GM18507 (cell line): Measurements from ENCODE around the gene CFAP100.

Experiments
- DNase-seq: peaks from one replicate; pipeline ENCODE4 v3.0.0; 2011; ENCODE audit warnings: low read depth; ENCODE audit not compliant: insufficient read length; ENCODE audit errors: extremely low spot score
- FAIRE-seq: peaks from 2 replicates; lab custom pipeline; 2011; peaks lifted over from hg19 to GRCh38; lab: Jason Lieb, UNC

Gene CFAP100

DNA sequence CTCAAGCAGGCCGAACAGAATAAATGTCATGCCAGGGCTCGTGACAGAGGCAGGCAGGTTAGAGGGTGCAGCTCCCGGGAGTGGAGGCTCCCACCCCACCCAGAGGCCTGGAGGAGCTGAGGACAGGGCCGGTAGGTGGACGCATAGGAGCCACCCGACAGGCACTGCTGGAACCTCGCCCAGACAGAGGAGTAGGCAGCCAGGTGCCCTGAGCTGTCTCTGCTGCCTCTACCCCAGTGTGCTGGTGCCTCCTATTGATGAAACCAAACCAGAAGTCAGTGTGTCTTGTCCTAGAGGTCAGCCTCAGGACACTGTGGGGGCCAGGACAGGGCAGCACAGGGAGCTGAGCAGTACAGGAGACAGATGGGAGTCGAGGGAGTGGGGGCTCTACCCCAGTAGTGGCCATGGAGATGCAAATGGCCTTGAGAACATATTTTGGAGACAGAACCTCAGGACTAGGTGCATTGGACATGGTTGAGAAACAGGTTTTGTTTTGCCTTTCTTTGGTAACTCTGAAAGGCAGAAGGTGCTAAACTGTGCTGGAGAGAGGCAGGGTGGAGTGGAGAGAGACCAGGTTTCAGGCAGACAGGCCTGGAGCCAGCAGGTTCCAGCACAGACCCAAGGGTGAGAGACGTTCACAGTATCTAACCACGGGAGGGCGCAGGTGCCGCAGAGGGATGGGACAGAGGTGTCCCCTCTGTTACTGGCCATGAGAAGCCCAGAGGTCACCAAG, 22.1 kb upstream of the CFAP100 start:
- FAIRE-seq (no peak), DNase-seq (no peak)

DNA sequence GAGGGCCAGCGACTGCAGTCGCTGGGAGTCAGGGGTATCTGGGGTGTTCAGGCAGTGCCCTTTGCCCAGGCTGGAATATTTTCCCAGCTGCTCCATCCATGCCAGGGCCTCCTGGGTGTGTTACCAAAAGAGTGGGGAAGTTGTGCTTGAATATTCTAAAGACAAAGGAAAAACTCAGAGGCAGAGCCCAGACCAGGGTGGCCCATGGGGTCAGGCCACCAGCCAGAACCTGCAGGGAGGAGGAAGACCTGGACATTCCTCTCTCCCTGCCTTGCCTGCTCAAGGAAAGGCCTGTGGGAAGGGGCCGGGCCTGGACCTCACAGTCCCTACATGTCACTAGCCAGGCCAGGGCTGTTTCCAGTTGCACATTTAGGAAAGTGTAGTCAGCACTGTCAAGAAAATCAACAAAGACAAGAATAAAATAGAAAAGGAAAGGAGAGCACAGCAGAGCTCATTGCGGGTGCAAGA, 21.5 kb upstream of the CFAP100 start:
- FAIRE-seq: no peak

GRCh38 chr3:126373682-126374601, 20.8 kb upstream of the CFAP100 start:
- DNase-seq: no peak
- no peak for FAIRE-seq

More for the DNA sequence above, 21.5 kb upstream of the CFAP100 start:
- no peak for DNase-seq

- FAIRE-seq: no peak
- no peak for DNase-seq
Measured at GRCh38 chr3:126375835-126376331, 18.8 kb upstream of the CFAP100 start.

GRCh38 chr3:126376444-126376843, 18.3 kb upstream of the CFAP100 start:
- DNase-seq (no peak), FAIRE-seq (no peak)

- DNase-seq: no peak
- FAIRE-seq: no peak
Measured at GRCh38 chr3:126377211-126377610, 17.5 kb upstream of the CFAP100 start.

DNA sequence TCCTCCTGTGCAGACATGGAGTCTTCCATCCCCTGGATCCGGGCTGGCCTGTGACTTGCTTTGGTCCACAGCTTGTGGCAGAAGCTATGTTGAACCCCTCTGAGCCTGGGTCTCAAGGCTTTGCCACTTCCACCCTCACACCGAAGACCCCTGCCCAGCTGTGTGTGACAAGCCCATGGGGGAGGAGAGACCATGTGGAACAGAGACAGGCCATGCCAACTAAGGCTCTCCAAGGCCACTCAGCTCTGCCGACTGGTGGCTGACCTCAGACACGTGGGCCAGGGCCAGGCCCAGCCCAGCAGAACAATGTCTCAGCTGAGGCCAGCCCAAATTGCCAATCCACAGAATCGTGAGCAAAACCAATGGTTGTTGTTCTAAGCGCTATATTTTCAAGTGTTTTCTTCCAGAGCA, 16.4 kb upstream of the CFAP100 start:
- no peak for FAIRE-seq
- DNase-seq: no peak

- FAIRE-seq (no peak), DNase-seq (no peak)
Measured at GRCh38 chr3:126380011-126380768, 14.5 kb upstream of the CFAP100 start.

DNA sequence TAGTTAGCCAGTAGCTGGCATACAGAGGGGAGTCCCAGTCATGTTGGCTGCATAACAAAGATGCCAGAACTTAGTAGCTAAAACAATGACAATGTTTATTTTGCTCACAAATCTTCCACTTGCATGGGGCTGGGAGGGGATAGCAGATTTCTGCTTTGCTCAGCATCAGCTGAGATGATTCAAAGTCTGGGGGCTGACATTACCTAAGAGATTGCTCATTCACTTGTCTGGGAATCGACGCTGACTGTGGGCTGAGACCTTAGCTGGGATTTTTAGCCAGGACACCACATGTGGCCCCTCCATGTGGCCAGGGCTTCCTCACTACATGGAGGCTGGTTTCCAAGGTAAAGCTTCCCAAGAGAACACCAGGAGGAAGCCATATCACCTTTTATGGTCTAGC, 12.7 kb upstream of the CFAP100 start:
- DNase-seq (no peak), FAIRE-seq (no peak)

- peak; percentile 71 for FAIRE-seq
- peak; percentile 58 for DNase-seq
Measured at GRCh38 chr3:126389112-126389793, 5.5 kb upstream of the CFAP100 start.

DNA sequence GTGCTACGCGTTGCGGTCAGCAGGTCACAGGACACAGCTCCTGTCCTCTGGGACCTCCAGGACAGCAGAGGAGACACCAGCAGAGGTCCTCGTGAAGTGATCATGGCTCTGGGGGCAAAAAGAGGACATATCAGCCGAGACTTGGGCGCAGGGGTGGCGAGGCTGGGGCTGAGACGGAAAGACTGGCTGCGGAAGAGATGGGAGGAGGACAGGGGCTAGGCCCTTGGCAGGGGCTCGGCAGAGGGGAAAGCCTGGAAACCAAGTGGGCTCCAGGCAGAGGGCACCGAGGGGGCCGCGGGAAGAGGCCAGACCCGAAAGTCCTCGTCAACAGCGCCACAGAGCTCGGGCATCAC, 4.9 kb upstream of the CFAP100 start:
- FAIRE-seq (no peak), DNase-seq (no peak)

DNA sequence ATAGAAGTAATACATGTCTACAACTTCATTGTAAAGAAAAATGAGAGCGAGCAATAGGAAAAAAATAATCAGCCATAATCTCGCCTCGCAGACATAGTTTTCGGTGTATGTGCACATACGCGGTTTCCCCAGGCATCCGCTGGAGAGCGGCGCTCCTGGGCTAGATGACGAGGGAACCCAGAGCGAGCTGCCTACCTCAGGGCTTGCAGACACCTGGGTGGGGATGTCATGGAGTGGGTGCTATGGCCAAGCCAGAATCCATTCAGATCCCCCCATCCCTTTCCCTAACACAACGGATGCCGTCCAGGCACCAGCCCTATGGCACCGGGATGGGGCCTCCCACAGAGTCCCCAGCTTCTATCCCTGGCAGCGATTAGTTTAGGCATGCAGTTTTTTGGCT, 4.5 kb upstream of the CFAP100 start:
- FAIRE-seq: no peak
- no peak for DNase-seq

DNA sequence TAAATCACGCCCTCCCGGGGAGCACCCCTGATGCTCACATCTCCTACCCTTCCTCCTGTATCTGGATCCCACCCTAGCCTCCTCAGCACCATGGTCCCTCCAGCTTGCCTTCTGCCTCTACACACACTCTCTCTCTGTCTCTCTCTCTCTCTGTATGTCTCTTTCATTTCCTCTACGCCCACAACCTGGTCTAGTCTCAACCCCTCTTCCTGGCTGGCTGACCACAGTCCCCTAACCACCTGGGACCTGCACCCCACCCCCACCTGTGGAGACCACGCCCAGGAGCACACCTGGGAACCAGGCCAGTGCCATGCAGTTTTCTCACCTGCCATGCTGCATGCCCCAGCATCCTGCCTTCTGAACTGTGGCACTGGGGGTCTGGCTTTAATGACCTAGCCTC, 4.0 kb upstream of the CFAP100 start:
- FAIRE-seq (no peak), DNase-seq (no peak)

DNA sequence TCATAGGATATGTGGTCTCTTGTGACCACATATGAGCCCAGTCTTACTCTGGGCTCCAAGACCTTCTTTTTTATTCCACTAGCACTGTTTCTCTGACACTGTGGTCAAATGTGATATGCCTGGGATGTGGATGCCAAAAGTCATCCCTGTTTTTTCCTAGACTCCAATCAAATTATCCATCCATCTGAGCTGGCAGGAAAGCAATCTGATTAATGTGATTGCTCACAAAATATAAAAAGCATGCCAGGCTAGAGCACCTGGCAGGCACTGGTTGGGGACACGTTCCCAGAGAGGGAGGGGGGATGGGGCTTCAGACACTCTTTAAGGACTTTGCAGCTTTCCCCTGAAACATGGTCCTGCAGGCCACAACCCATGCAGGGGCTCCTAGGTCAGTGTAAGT, 3.1 kb upstream of the CFAP100 start:
- FAIRE-seq (no peak), DNase-seq (no peak)

DNA sequence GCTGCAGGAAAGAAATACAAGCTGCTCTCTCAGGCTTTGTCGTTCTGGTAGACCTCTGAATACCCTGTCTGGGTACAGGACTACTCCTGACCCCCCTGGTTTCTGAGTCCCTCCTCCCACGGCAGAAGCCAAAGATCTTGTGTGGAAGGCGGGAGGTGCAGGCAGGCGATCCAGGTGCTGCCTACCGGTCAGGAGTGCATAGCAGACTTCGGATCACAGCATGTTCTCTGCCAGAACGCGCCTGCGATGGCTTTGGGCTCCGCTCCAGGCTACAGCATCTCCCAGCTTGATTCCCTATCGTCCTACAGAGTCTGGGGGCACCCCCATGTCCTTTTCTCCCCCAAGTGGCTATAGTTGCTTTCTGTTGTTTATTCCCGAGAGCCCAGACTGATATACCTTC, 2.5 kb upstream of the CFAP100 start:
- FAIRE-seq: no peak

DNA sequence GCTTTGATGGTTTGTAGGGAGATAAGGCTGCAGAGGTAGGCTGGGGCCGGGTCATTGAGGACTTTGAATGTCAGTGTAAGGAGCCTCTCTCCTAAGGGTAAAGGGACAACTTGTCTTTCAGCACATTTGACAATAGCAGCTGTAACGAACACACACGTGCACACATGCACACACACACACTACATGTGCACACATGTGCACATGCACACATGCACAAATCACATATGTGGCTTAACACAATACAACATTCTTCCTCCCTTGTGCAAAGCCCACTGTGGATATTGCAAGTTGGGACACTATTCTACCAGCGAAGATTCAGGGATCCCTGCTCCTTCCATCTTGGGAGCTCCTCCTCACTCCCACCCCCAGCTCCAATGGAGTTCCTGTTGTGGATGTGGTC, 1.1 kb upstream of the CFAP100 start:
- FAIRE-seq: no peak
- no peak for DNase-seq

More for the DNA sequence above, 2.5 kb upstream of the CFAP100 start:
- DNase-seq: no peak

DNA sequence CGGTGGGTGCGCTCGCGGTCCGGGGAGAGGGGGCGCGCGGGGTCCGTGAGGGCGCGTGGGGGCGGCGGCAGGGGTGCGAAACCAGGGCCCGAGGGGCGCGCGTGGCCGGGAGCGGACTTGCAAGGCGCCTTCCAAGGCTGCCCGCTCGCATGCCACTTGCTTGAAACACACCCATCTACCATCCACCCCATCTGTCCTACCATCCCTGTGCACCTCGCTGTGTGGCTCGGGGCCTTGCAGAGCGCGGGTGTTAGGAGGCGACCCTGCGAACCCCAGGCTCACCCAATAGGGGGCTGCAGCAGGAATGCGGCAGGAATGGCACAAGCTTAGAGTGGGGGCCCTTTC, 240 bp downstream of the CFAP100 start:
- no peak for DNase-seq
- no peak for FAIRE-seq

DNA sequence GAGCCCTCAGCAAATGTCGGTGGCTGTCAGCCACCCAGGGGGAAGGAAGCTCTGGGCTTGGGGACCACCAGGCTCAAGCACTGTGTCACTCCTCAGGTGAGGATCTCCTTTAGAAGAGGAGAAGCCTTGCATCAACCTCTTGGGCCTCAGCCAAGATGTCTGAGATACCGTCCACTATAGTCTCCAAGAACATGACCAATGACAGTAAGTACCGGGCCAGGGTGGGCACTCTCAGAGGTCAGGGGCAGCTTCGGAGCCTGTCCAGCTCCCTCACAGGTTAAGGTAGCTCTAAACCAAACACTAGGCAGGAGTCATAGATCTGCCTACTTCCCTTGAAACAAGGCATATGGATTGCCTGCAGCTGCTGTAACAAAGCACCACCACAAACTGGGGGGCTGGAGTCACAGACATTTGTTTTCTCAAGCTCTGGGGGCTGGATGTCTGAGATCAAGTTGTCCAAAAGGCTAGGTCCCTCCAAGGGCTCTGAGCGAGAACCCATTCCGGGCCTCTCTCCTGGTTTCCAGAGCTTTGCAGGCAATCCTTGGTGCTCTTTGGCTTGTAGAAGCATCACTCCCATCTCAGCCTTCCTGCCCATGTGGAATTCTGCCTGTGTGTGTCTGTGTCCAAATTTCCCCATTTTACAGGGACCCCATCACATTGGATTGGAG, 1.3 kb downstream of the CFAP100 start:
- no peak for FAIRE-seq
- no peak for DNase-seq

DNA sequence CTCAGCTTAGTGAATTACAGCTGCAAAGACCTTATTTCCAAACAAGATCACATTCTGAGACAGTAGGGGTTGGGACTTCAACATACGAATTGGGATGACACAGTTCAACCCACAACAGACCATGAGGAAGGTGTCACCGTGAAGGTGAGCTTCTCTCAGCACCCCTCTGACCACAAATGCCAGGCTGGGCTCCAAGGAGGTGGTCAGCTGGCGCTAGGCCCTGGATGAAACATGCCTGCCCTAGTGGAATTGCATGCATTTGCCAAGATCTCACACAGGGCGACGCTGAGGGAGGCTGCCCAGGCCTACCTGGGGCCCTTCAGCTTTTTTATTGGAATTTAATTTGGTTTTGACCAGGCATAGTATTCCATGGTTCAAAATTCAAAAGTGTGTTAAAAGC, 1.8 kb downstream of the CFAP100 start:
- FAIRE-seq (no peak), DNase-seq (no peak)
